GM18907 (cell line): ENCODE data around the gene BCL2L12.

Source experiments
- ATAC-seq: cut with Tn5 transposase; IDR thresholded peaks from one replicate; pipeline ENCODE4 v1.9.1; 2021; ENCODE audit warnings: mild to moderate bottlenecking, moderate library complexity; ENCODE audit not compliant: unreplicated experiment

The BCL2L12 gene

GRCh38 chr19:49662011-49662410, 3.7 kb upstream of the BCL2L12 start:
- no peak for ATAC-seq

GRCh38 chr19:49663224-49663623, 2.5 kb upstream of the BCL2L12 start:
- no peak for ATAC-seq

GRCh38 chr19:49664171-49665035, 1.3 kb upstream of the BCL2L12 start:
- no peak for ATAC-seq

DNA sequence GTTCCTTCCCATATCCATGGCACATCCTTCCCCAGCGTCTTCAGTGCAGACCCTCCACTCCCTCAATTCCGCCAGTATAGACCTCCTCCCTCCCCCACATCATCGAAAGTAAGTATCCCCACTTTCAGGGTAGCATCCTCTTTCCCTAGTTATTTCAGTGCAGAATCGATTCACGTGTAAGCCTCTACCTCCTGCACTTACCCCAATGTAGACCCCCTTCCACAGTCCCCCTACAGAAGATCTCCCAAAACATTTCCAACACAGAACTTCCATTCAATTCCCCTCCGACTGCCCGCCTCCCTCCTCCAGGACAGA, 740 bp upstream of the BCL2L12 start:
- no peak for ATAC-seq

DNA sequence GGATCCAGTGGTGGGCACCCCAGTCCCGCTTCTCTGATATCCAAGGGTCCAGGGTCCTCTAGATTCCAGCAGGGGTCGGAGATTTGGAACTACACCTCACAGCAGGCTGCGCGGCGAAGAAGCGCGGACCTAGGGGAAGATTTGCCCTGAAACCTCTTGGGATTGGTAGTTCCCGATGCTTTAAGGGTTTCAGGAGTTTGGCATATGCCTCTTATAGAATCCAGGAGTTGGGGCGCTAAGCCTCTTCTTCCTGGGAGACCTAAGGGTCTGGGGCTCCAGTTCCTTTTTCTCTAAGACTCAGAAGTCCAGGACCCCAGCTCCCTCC, 349 bp downstream of the BCL2L12 start:
- no peak for ATAC-seq

DNA sequence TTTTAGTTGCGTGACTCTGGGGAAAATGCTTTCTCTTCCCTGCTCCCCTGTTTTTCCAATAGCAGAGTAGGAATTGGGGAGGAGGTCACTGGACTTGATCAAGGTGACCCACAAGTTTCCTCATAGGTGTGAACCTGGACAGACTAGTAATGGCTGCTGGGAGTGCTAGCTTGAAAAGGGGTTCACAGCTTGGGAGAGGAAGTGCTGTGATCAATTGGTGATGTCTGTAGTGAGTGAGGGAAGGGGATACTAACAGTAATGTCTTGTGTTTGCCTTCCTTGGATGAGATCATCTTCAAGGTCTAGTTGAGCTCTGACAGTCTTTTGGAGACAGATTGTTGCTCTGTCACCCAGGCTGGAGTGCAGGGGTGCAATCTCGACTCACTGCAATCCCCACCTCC, 1.7 kb downstream of the BCL2L12 start:
- no peak for ATAC-seq

DNA sequence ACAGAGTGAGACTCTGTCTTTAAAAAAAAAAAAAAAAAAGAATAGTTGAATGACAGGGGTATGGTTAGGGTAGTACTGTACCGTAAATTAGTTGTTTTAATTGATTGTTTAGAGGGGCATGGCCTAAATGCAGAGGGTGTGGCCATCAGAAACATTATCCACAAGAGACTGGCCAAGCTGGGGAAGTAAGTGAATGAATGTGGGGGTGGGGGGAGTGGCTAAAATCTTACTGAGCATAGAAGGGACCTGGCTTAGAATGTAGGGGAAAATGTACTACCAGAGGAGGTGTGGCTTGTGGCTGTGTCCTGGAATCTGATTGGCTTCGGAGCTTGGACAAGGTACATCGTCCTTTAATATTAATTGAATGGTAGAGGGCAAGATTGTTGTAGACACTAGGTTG, 3.8 kb downstream of the BCL2L12 start:
- ATAC-seq: no peak

GRCh38 chr19:49672131-49672919, 6.6 kb downstream of the BCL2L12 start:
- ATAC-seq: no peak

DNA sequence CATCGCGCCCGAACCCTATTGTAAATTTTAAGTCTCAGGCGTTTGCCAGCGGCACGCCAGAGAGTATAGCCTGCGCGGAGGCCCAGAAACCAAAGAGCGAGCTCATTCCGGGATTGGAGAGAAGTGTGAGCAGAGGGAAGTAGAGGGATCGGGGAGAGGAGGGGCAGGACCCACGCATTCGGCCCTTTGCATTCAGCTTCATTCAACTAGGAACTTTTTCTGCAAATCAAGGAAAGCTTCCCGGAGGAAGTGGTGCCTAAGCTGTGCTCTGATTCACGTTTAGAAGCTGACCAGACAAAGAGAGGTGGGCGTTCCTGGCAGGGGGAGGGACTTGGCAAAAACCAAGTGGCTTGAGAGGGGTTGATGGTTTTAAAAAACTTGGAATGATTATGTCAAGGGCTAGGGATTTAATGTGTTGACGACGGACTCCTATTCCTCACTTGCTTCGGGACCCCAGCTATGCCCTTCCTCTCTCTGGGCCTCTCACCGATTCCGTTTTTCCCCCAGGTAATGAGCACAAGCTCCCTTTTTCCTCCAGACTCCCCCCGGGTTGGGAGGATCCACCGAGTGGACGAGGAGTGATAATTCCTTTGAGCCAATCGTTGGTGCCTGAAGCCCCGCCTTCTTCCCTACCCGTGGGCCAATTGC, 10.5 kb downstream of the BCL2L12 start:
- ATAC-seq: peak; percentile 35

DNA sequence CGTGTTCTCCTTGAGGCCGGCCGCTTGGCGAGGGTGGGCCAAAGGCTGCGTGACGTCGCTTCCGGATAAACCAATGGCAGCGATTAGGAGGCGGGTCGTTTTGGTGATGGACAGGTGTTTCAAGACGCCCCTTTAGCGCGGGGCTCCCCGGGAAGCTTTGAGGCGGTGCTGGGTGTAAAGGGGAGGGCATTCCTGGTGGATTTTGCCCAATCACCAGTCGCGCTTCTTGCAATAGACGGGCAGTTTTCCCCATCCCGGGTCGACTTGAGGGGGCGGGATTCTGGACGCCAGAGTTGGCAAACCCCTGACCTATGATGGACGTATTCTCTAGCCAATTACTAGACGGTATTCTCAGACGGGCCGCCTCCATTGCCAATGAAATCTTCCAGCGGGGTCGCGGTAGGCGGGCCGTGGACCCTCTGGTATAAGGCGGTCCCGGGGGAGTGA, 11.1 kb downstream of the BCL2L12 start:
- ATAC-seq: peak; percentile 72

- no peak for ATAC-seq
These were observed 11.6 kb downstream of the BCL2L12 start, which contains the start of gene PRMT1 for GRCh38 chr19:49677231-49677900. TSS of gene PRMT1 (plus strand) at chr19:49677271. CDS start at chr19:49677281, 10 bp downstream.

- ATAC-seq: no peak
These were observed 12.4 kb downstream of the BCL2L12 start for GRCh38 chr19:49677901-49678674.

GRCh38 chr19:49678985-49679770, 13.4 kb downstream of the BCL2L12 start:
- ATAC-seq: no peak

DNA sequence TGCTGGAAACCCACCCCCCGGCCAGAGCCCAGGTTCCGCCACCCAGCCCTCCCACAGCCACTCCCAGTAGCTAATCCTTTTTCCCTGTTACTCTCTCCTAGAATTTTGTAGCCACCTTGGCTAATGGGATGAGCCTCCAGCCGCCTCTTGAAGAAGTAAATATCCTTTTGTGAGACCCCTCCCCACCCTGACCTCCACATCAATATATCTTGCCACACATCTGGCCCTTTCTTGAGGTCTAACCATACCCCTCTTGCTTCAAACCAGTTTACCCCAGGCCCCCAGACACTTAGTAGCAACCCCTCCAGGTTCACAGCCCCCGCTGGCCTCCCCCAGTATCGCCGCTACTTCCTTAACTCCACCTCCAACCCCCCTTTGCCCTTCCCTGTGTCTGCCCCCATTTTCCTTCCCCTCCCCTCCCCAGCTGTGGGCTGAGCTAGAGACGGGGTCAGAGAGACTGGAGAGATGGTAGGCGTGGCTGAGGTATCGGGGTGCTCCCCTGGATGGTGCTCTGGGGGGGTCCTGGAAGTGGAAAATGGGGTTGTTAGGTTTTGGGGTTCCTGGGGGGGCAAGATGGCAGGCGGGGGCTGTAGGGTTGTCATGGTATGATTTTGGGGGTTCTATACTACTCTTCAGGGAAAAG, 14.2 kb downstream of the BCL2L12 start:
- no peak for ATAC-seq

DNA sequence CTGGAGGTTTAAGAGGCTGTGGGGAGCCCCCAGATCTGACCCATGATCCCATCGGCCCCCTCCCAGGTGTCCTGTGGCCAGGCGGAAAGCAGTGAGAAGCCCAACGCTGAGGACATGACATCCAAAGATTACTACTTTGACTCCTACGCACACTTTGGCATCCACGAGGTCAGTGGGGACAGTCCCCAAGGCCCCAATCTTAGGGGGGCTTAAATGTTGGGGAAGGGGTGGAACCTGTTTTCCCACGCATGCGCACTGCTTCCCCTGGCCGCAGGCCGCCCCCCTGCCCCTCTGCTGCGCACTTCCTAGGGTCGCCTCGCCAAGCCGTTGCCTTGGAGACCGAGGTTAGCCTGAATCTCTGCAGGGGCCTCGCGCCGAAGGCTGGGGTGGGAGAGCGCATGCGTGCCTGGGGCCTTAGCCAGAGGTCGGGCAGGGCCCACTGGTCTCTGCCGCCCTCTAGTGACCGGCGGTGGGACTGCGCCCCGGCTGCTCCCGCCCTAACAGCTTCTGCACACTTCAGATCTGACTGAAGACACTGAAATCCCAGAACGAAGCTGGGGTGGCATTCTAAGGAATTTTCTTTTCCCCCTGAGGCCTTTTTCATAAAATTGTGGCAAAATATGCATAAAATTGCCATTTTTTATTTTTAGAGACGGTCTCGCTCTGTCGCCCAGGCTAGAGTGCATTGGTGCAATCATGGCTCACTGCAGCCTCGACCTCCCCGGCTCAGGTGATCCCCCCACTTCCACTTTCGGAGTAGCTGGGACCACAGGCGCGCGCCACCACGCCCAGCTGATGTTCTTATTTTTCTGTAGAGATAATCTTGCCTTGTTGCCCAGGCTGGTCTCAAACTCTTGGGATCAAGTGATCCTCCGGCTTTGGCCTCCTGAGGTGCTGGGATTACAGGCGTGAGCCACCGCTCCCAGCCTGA, 15.0 kb downstream of the BCL2L12 start:
- ATAC-seq: no peak

DNA sequence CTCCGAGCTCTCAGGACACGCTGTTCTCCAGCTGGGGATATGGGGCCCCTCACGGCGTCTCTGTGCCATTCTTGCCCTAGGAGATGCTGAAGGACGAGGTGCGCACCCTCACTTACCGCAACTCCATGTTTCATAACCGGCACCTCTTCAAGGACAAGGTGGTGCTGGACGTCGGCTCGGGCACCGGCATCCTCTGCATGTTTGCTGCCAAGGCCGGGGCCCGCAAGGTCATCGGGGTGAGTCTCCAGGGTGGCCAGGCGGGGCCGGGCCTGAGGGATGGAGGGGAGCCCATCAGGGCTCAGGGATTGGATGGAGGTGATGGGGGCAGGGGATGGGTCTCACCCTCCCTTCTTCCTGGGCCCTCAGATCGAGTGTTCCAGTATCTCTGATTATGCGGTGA, 16.1 kb downstream of the BCL2L12 start:
- no peak for ATAC-seq

- no peak for ATAC-seq
These were observed 16.5 kb downstream of the BCL2L12 start for GRCh38 chr19:49682274-49682673.

DNA sequence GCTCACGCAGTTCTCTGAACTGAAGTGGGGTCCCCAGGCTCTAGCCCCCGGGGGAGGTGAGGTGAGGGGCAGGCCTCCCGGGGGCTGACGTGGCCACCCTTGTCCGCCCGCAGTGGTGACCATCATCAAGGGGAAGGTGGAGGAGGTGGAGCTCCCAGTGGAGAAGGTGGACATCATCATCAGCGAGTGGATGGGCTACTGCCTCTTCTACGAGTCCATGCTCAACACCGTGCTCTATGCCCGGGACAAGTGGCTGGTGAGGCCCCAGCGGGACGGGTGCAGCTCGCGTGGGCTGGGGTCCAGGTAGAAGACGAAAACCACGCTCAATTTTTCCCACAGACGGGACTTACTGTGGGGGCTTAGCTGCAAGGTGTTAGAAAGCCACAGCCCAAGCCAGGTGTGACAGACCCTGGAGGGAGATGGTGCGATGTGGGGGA, 18.1 kb downstream of the BCL2L12 start:
- no peak for ATAC-seq
